Fibroblast of lung (primary cell): Measurements from ENCODE around the gene APOA5.

Source experiments
- CTCF ChIP-seq, 2 donors: IDR thresholded peaks in 1 of 2; conservative IDR thresholded peaks in 1 of 2; 1 replicate in 1 of 2; 2 replicates in 1 of 2; pipeline ENCODE4 v1.5.1; 2011 to 2012; ENCODE audit warnings: low read length in 2 of 2, control low read depth in 1 of 2, inconsistent platforms in 1 of 2, low read depth in 1 of 2, mild to moderate bottlenecking in 1 of 2
- EZH2 ChIP-seq: IDR thresholded peaks from 2 replicates; pipeline ENCODE4 v1.5.1; 2012; ENCODE audit warnings: low read length, control low read depth, mild to moderate bottlenecking; ENCODE audit errors: missing control alignments

- TF ChIP-seq CTCF (conservative IDR thresholded peaks at IDR 0.05 in 1 of 2, IDR thresholded peaks at IDR 0.05 in 1 of 2; ENCODE audit: low read depth in 1 of 2, low read length in 2 of 2) (no peak), EZH2 (no peak)
Measured at GRCh38 chr11:116796548-116796947, 4.9 kb upstream of the APOA5 start.
